NCI-H82 treated with DMSO at 0.1 percent for 48 hours (cell line): ENCODE results near the gene PCBD2.
"Not testable (repeated sequence)": the region's sequence is repeated elsewhere in the genome, so short reads cannot be mapped to it uniquely, and the experiment has no call there.

ENCODE experiments used
- DNase-seq: peaks from one replicate; lab custom pipeline; 2025; ENCODE audit not compliant: unreplicated experiment; lab: John Stamatoyannopoulos, UW

Gene PCBD2

DNA sequence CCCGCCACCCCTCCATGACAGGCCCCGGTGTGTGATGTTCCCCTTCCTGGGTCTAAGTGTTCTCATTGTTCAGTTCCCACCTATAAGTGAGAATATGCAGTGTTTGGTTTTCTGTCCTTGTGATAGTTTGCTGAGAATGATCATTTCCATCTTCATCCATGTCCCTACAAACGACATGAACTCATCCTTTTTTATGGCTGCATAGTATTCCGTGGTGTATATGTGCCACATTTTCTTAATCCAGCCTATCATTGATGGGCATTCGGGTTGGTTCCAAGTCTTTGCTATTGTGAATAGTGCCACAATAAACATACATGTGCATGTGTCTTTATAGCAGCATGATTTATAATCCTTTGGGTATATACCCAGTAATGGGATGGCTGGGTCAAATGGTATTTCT lies 93.1 kb downstream of the PCBD2 start:
- not testable (repeated sequence) for DNase-seq

- no peak for DNase-seq
Measured at GRCh38 chr5:135004376-135004775, 99.4 kb downstream of the PCBD2 start.

- no peak for DNase-seq
Measured at GRCh38 chr5:135005076-135005475, 100.1 kb downstream of the PCBD2 start.

- no peak for DNase-seq
Measured at GRCh38 chr5:135007305-135007704, 102.4 kb downstream of the PCBD2 start.

DNA sequence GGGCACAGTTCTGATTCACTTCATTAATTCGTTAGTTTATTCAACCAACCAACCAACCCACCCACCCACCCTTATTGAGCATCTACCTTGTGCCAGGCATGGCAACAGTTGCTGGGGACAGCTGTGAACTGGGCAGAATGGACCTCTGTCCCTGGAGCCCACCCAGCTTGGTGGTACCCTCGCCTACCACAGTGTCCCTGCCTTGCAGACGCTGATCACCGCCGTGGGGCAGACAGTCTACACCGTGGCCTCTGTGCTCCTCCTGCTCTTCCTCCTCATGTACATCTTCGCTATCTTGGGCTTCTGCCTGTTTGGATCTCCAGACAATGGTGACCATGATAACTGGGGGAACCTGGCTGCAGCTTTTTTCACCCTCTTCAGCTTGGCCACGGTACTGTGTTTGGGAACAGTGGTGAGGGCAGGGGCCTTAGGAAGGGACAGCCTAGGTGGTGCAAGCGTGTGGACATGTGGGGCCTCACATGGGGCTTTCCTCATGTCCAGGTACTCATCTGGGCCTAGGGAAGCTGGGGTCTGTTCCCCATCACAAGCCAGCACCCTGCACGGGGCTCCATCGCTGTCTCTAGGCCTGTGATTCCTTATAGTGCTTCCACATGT lies 102.9 kb downstream of the PCBD2 start:
- no peak for DNase-seq

DNA sequence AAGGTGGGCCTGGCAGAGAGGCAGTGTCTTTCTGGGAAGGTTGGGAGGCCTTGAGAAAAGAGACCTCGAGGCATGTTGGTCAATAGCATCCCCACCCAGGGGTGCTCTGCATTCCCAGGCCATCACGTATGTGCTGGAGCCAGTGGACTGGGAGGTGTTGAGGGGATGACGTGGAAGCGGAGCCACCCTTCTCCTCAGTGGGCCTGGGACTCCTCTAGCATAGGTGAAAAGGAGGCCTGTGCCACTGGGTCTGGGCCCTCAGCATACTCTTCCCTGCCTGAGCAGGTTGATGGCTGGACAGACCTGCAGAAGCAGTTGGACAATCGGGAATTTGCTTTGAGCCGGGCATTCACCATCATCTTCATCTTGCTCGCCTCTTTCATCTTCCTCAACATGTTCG lies 103.6 kb downstream of the PCBD2 start:
- DNase-seq, result no peak

DNA sequence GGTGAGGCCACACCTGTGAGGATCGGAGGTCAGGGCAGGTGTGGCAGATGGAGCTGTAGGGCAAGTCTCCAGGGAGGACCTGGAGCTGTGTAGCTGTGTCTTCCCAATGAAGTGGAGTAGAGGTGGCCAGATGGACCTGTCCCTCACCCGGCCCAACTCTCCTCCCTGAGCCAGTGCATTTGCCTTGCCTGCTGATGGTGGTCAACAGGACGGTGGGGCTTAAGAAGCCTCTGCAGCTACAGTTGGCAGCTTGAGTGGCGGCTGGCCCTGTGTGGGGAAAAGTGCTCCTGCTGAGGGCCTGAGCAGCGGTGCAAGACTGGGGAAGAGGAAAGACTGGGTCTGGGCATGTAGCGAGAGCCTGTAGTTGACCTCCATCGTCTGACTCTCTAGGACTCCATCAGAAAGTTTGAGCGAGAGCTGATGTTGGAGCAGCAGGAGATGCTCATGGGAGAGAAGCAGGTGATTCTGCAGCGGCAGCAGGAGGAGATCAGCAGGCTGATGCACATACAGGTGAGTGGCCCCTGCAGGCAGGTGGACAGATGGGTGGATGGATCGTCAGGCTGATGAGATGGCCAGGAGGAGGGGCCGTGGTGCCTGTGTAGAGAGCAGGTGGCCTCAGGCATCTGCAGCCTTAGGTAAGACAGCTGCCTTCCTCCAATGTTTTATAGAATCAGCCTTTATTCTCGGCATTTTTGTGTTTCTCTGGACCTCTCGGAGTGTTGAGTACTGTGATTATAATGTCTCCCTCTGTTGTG lies 104.2 kb downstream of the PCBD2 start:
- DNase-seq, result no peak

DNA sequence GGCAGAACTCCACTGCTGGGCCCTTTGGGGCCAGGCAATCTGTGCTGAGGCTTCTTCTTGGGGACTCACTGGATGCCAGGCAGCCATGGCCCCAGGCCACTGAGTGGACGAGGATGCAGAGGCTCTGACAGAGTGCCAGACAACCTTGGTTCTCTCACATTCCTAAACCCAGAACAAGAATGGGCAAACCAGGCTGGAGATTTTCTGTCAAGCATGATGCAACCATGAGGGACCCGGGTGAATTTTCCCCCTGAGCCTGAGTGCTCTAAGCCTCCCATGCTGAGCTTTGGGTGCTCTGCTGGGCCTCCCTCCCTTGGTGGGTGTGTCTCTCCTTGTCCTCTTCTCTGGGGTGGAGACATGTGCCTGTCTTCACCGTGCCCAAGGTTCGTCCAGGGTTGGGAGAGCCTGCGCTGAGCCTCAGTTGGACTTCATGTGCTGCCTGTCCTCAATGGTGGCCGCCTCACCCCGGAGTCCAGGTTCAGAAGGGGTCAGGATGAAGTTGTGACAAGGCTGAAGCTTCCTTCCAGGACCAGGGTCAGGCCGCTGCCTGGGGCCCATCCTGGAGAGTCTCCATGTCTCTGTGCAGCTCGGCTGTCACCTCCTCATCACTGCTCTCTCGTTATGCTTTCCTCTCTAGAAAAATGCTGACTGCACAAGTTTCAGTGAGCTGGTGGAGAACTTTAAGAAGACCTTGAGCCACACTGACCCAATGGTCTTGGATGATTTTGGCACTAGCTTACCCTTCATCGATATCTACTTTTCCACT lies 105.0 kb downstream of the PCBD2 start:
- DNase-seq, result no peak

DNA sequence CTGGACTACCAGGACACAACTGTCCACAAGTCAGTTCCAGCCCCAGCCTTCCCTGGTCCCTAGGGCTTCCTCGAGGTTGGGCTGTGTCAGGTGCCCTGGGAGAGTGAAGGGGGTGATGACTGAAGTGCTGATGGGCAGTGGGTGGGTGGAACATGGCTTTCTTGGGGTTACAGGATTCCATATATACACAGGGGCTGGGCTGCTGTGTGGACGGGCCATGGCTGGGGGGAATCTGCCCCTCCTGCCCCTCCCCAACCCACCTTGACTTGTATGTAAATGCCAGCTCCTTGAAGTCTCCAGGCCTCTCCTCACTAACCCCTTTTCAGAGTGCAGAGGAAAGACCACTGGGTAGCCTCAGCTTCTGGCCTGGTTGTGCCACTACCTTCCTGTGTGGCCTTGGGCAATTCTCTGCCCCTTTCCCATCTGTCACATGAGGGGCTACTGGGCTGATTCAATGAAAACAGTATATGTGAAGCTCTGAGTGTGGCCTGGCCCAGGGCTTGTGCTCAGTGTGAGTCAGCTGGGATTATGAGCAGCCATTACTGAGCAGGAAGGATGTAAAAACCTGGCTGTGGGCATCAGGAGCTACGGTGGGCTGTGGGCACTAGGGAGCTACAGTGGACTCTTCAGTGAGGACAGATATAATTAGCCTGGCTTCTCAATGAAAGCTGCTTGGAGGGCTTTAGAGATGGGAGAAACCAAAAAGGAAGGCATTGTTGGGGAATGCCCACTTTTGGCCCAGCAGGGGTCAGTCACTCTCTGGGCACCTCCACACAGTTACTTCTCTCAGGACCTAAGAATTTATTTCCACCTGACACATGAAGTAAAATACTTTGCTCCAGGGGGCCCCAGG lies 105.8 kb downstream of the PCBD2 start:
- DNase-seq, result no peak

DNA sequence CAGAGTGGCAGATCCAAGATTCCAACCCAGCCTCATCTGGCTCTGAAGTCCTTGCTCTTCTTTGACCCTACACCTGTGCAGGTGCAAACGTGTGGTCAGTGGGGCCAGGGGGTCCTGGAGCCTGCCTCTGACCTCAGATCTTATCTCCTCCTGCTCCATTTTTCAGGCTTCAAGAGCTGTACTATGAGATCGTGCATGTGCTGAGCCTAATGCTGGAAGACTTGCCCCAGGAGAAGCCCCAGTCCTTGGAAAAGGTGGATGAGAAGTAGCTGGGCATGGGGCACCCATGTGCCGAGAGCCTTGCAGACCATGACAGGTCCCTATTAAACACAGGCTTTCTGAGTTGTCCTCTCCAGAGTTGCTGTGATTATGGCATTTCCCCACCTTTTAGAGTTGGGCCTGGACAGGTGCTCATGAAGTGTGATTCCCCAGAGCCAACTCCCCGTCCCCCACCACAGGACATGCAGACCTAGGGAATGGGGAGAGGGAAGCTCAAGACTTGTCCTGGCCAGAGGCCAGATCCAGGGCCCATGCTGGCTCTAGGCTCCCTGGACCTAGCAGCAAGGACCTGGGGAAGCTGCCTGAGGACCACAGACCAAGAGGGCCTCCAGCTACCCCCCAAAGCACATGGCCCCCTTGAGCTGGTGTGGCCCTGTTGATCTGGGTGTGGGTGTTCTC lies 106.6 kb downstream of the PCBD2 start:
- no peak for DNase-seq

GRCh38 chr5:135012033-135012588 lies 107.2 kb downstream of the PCBD2 start:
- DNase-seq, result no peak
